GM23338 (cell line): Measurements from ENCODE around the gene SRMS. TPM values are rescaled to one million over a fixed set of nuclear protein-coding genes. Genes with fewer than 3 reads are reported as not detected.

Experiments used
- ATAC-seq: fragments of 200-7000 bp; cut with Tn5 transposase; 3 replicates; pipeline ENCODE4 v1.9.1; 2020
- DNase-seq: peaks from one replicate; pipeline ENCODE4 v3.0.0-alpha.2; 2015; ENCODE audit warnings: low spot score
- H2AFZ ChIP-seq: fragments of 200-600 bp; sonication (generic); 2 replicates; pipeline ENCODE4 v1.8.0; 2016; ENCODE audit warnings: antibody characterized with exemption, mild to moderate bottlenecking, moderate library complexity
- H3F3A ChIP-seq: fragments of 200-600 bp; sonication (generic); replicated peaks from 2 replicates; pipeline ENCODE4 v1.8.0; 2017; ENCODE audit warnings: antibody characterized with exemption, mixed run types, low read depth
- H3K27ac ChIP-seq: fragments of 200-600 bp; sonication (generic); 2 replicates; pipeline ENCODE4 v1.6.1; 2016; ENCODE audit warnings: low read depth
- H3K27me3 ChIP-seq: fragments of 200-600 bp; sonication (generic); 2 replicates; pipeline ENCODE4 v1.8.0; 2016; ENCODE audit warnings: mild to moderate bottlenecking, mixed run types, moderate library complexity; ENCODE audit not compliant: insufficient read depth
- H3K36me3 ChIP-seq: fragments of 200-600 bp; sonication (generic); 2 replicates; pipeline ENCODE4 v1.8.0; 2016; ENCODE audit warnings: mild to moderate bottlenecking; ENCODE audit not compliant: insufficient read depth
- H3K4me1 ChIP-seq: fragments of 200-600 bp; sonication (generic); 2 replicates; pipeline ENCODE4 v1.8.0; 2016; ENCODE audit warnings: mild to moderate bottlenecking, moderate library complexity; ENCODE audit not compliant: insufficient read depth
- H3K4me2 ChIP-seq: fragments of 200-600 bp; sonication (generic); 2 replicates; pipeline ENCODE4 v1.7.1; 2017; ENCODE audit warnings: mixed run types
- H3K4me3 ChIP-seq: fragments of 200-600 bp; sonication (generic); 2 replicates; pipeline ENCODE4 v1.6.1; 2016; ENCODE audit warnings: mixed run types
- H3K79me2 ChIP-seq: fragments of 200-600 bp; sonication (generic); replicated peaks from 2 replicates; pipeline ENCODE4 v1.8.0; 2017; ENCODE audit warnings: mild to moderate bottlenecking; ENCODE audit not compliant: insufficient read depth
- H3K9me2 ChIP-seq: fragments of 200-600 bp; sonication (generic); 2 replicates; pipeline ENCODE4 v1.8.0; 2017; ENCODE audit not compliant: insufficient read depth
- H4K20me1 ChIP-seq: fragments of 200-600 bp; sonication (generic); replicated peaks from 2 replicates; pipeline ENCODE4 v1.8.0; 2017; ENCODE audit warnings: mild to moderate bottlenecking; ENCODE audit not compliant: insufficient read depth
- H3K27ac Mint-ChIP-seq: 2 replicates; pipeline ENCODE4 v1.8.0; 2020; ENCODE audit warnings: inconsistent platforms, mild to moderate bottlenecking, moderate library complexity, mixed read lengths
- H3K27me3 Mint-ChIP-seq: 3 replicates; pipeline ENCODE4 v1.8.0; 2022; ENCODE audit warnings: low read depth, mild to moderate bottlenecking, moderate library complexity, mixed read lengths, inconsistent platforms; ENCODE audit not compliant: insufficient read depth, poor library complexity
- H3K36me3 Mint-ChIP-seq: 3 replicates; pipeline ENCODE4 v1.8.0; 2021; ENCODE audit warnings: low read depth, mild to moderate bottlenecking, inconsistent platforms, moderate library complexity, mixed read lengths
- H3K4me1 Mint-ChIP-seq: 3 replicates; pipeline ENCODE4 v1.8.0; 2020; ENCODE audit warnings: mild to moderate bottlenecking, inconsistent platforms, mixed read lengths
- H3K4me3 Mint-ChIP-seq: 3 replicates; pipeline ENCODE4 v1.8.0; 2021; ENCODE audit warnings: moderate library complexity, mild to moderate bottlenecking, inconsistent platforms, mixed read lengths
- H3K9me3 Mint-ChIP-seq: 3 replicates; pipeline ENCODE4 v1.8.0; 2020; ENCODE audit warnings: moderate library complexity, mild to moderate bottlenecking, inconsistent platforms, mixed read lengths
- CREB1 ChIP-seq: fragments of 250-450 bp; sonication (Bioruptor Pico); IDR thresholded peaks from 2 replicates; pipeline ENCODE4 v1.5.0; 2020; ENCODE audit warnings: low read depth, mild to moderate bottlenecking, moderate library complexity
- NANOG ChIP-seq: IDR thresholded peaks from 2 replicates; pipeline ENCODE4 v1.6.1; 2016; ENCODE audit warnings: antibody characterized with exemption, borderline replicate concordance
- POLR2AphosphoS5 ChIP-seq: IDR thresholded peaks from 2 replicates; pipeline ENCODE4 v1.6.1; 2016; ENCODE audit warnings: antibody characterized with exemption, low read depth
- STAT1 ChIP-seq: IDR thresholded peaks from one replicate; pipeline ENCODE4 v1.6.1; 2016; ENCODE audit warnings: antibody characterized with exemption; ENCODE audit not compliant: unreplicated experiment
- ZNF114 ChIP-seq: fragments of 250-450 bp; sonication (Bioruptor Pico); IDR thresholded peaks from 2 replicates; pipeline ENCODE4 v1.5.0; 2020; ENCODE audit warnings: mild to moderate bottlenecking, moderate library complexity
- polyA plus RNA-seq: library from polyadenylated mRNA; unstranded; fragments of >200 nt; fragmentation: Nextera tagmentation; extraction: Ambion mirVana; gene quantifications from 2 replicates; pipeline ENCODE4 v1.2.1, GENCODE V29; 2016
- total RNA-seq: library from RNA; depleted of rRNA; stranded (reverse); fragments of >200 nt; shearing (Covaris generic); gene quantifications from 2 replicates; pipeline ENCODE4 v1.2.3, GENCODE V29; 2014
- TF ChIP-seq, protein P1 (sequence below): IDR thresholded peaks from 2 replicates; pipeline ENCODE4 v1.6.1; 2016; ENCODE audit warnings: antibody characterized with exemption
- TF ChIP-seq, protein P2 (sequence below), 2 experiments: fragments of 200-600 bp in 1 of 2; sonication (generic) in 1 of 2; conservative IDR thresholded peaks; 2 replicates each; pipeline versions ENCODE4 v1.5.1 to v1.6.1; 2016 to 2017; ENCODE audit warnings: antibody characterized with exemption in 2 of 2, low read depth in 2 of 2, mild to moderate bottlenecking in 2 of 2, moderate library complexity in 1 of 2
- TF ChIP-seq, protein P3 (sequence below): fragments of 250-450 bp; sonication (Bioruptor Pico); IDR thresholded peaks from 2 replicates; pipeline ENCODE4 v1.5.0; 2020; ENCODE audit warnings: mild to moderate bottlenecking, moderate library complexity

Gene SRMS
- total and polyA plus RNA-seq, 2 experiments from 2014 or later: 0.23 to 0.59 TPM

DNA sequence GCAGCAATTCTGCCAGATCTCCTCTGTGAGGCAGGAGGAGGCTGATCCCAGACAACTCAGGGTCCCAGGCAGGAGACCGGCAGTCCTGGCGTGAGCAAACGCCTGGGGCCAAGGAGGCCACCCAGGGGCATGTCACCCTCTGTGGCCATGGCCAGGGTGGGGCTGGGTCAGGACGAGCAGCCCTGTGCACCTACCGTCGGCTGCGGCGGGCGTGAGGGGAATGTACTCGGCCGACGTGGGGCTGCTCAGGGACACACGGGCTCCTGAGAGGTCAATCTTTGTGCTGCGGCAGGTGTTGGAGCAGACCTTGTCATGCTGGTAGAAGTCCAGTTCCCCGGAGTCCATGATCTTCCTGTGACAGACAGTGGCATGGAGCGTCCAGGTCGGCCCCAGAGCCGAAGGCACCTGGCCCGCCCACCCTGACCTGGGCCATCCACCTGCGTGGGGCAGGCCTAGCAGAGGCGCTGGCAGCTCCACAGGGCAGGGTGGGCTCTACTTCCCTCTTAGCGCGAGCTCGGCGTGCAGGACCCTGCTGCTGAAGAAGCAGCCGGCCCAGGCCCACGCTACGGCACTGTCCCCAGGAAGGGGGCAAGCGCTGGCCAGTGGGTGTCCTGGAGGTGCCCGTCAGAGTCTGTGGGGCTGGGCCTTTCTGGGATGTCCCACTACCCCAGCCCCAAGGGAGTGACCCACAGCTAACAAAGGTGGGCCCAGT is 48.0 kb upstream of the SRMS start:
- Histone ChIP-seq H3K36me3 (no peaks in the 10 kb centered on the region), H3K4me2 (no peak overlapping the region), H3K4me3 (no peak overlapping the region), H3K27ac (no peak overlapping the region), H3K79me2 (no peaks in the 10 kb centered on the region), H2AFZ (no peak overlapping the region), H3F3A (no peaks in the 10 kb centered on the region), H3K27me3 (no peaks in the 10 kb centered on the region), H3K4me1 (no peaks in the 10 kb centered on the region), H4K20me1 (no peaks in the 10 kb centered on the region), H3K9me2 (no peaks in the 10 kb centered on the region)
- Mint-ChIP-seq H3K4me1 (no peaks in the 10 kb centered on the region), H3K27me3 (peaks cover 3% of the 10 kb centered on the region), H3K4me3 (no peak overlapping the region), H3K9me3 (no peaks in the 10 kb centered on the region), H3K36me3 (peaks cover 22% of the 10 kb centered on the region), H3K27ac (no peak overlapping the region)
- ATAC-seq (no peak), DNase-seq (no peak)
- TF ChIP-seq POLR2AphosphoS5: no peak
- TF ChIP-seq, protein P1, sequence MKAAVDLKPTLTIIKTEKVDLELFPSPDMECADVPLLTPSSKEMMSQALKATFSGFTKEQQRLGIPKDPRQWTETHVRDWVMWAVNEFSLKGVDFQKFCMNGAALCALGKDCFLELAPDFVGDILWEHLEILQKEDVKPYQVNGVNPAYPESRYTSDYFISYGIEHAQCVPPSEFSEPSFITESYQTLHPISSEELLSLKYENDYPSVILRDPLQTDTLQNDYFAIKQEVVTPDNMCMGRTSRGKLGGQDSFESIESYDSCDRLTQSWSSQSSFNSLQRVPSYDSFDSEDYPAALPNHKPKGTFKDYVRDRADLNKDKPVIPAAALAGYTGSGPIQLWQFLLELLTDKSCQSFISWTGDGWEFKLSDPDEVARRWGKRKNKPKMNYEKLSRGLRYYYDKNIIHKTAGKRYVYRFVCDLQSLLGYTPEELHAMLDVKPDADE: no peak
- TF ChIP-seq ZNF114: no peak
- TF ChIP-seq CREB1 (CRISPR knock-in tag): no peak
- TF ChIP-seq, protein P2, sequence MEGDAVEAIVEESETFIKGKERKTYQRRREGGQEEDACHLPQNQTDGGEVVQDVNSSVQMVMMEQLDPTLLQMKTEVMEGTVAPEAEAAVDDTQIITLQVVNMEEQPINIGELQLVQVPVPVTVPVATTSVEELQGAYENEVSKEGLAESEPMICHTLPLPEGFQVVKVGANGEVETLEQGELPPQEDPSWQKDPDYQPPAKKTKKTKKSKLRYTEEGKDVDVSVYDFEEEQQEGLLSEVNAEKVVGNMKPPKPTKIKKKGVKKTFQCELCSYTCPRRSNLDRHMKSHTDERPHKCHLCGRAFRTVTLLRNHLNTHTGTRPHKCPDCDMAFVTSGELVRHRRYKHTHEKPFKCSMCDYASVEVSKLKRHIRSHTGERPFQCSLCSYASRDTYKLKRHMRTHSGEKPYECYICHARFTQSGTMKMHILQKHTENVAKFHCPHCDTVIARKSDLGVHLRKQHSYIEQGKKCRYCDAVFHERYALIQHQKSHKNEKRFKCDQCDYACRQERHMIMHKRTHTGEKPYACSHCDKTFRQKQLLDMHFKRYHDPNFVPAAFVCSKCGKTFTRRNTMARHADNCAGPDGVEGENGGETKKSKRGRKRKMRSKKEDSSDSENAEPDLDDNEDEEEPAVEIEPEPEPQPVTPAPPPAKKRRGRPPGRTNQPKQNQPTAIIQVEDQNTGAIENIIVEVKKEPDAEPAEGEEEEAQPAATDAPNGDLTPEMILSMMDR (conservative IDR thresholded peaks at IDR 0.05; ENCODE audit: low read depth in 2 of 2): no peak

DNA sequence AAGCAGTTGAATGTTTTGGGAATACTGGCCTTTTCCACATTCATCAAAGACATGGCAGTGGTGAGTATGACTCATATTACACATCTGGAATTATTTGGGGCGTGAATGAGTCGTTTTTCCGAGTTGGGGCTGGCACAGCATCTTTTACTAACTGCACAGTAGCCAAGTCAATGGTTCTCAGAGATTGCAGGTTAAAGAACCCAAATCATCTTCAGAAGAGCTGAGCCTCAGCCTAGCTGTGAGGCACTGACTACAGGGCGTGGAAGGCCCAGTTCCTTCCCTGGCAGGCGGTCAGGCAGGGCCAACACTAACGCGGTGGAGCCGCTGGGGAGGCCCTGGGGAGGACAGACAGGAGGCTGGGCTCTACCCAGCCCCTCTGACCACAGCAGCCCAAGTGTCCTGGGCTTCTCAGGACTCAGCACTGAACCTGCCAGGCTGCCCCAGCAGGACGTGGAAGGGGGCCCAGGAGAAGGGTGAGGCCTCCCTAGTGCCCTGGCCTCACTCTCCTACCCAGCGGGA is 46.6 kb upstream of the SRMS start:
- peaks cover 5% of the 10 kb centered on the region for H3K27me3 Mint-ChIP-seq
- H3K4me1 Mint-ChIP-seq: no peaks in the 10 kb centered on the region
- H3K27ac Mint-ChIP-seq: no peak overlapping the region
- Histone ChIP-seq H3K36me3 (no peaks in the 10 kb centered on the region), H3K79me2 (no peaks in the 10 kb centered on the region), H2AFZ (no peak overlapping the region), H4K20me1 (no peaks in the 10 kb centered on the region), H3K4me1 (no peaks in the 10 kb centered on the region), H3K4me2 (no peak overlapping the region), H3K9me2 (no peaks in the 10 kb centered on the region), H3K4me3 (no peak overlapping the region), H3K27me3 (no peaks in the 10 kb centered on the region), H3K27ac (no peak overlapping the region), H3F3A (no peaks in the 10 kb centered on the region)
- DNase-seq: no peak
- no peak for ATAC-seq
- no peaks in the 10 kb centered on the region for H3K9me3 Mint-ChIP-seq
- peaks cover 18% of the 10 kb centered on the region for H3K36me3 Mint-ChIP-seq
- H3K4me3 Mint-ChIP-seq: no peak overlapping the region
- TF ChIP-seq, protein P2 (conservative IDR thresholded peaks at IDR 0.05; ENCODE audit: low read depth in 2 of 2): no peak
- TF ChIP-seq, protein P1: no peak
- TF ChIP-seq STAT1 (no peak), NANOG (no peak)
- TF ChIP-seq, protein P3, sequence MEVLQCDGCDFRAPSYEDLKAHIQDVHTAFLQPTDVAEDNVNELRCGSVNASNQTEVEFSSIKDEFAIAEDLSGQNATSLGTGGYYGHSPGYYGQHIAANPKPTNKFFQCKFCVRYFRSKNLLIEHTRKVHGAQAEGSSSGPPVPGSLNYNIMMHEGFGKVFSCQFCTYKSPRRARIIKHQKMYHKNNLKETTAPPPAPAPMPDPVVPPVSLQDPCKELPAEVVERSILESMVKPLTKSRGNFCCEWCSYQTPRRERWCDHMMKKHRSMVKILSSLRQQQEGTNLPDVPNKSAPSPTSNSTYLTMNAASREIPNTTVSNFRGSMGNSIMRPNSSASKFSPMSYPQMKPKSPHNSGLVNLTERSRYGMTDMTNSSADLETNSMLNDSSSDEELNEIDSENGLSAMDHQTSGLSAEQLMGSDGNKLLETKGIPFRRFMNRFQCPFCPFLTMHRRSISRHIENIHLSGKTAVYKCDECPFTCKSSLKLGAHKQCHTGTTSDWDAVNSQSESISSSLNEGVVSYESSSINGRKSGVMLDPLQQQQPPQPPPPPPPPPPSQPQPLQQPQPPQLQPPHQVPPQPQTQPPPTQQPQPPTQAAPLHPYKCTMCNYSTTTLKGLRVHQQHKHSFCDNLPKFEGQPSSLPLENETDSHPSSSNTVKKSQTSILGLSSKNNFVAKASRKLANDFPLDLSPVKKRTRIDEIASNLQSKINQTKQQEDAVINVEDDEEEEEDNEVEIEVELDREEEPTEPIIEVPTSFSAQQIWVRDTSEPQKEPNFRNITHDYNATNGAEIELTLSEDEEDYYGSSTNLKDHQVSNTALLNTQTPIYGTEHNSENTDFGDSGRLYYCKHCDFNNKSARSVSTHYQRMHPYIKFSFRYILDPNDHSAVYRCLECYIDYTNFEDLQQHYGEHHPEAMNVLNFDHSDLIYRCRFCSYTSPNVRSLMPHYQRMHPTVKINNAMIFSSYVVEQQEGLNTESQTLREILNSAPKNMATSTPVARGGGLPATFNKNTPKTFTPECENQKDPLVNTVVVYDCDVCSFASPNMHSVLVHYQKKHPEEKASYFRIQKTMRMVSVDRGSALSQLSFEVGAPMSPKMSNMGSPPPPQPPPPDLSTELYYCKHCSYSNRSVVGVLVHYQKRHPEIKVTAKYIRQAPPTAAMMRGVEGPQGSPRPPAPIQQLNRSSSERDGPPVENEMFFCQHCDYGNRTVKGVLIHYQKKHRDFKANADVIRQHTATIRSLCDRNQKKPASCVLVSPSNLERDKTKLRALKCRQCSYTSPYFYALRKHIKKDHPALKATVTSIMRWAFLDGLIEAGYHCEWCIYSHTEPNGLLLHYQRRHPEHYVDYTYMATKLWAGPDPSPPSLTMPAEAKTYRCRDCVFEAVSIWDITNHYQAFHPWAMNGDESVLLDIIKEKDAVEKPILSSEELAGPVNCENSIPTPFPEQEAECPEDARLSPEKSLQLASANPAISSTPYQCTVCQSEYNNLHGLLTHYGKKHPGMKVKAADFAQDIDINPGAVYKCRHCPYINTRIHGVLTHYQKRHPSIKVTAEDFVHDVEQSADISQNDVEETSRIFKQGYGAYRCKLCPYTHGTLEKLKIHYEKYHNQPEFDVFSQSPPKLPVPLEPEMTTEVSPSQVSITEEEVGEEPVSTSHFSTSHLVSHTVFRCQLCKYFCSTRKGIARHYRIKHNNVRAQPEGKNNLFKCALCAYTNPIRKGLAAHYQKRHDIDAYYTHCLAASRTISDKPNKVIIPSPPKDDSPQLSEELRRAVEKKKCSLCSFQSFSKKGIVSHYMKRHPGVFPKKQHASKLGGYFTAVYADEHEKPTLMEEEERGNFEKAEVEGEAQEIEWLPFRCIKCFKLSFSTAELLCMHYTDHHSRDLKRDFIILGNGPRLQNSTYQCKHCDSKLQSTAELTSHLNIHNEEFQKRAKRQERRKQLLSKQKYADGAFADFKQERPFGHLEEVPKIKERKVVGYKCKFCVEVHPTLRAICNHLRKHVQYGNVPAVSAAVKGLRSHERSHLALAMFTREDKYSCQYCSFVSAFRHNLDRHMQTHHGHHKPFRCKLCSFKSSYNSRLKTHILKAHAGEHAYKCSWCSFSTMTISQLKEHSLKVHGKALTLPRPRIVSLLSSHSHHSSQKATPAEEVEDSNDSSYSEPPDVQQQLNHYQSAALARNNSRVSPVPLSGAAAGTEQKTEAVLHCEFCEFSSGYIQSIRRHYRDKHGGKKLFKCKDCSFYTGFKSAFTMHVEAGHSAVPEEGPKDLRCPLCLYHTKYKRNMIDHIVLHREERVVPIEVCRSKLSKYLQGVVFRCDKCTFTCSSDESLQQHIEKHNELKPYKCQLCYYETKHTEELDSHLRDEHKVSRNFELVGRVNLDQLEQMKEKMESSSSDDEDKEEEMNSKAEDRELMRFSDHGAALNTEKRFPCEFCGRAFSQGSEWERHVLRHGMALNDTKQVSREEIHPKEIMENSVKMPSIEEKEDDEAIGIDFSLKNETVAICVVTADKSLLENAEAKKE (CRISPR knock-in tag): no peak
